PC-3 (cell line): ENCODE results near the gene ASCL2. TPM values are rescaled to one million over a fixed set of nuclear protein-coding genes. Genes with fewer than 3 reads are reported as not detected.

Source experiments
- ATAC-seq: fragments of 200-7000 bp; cut with Tn5 transposase; 2 replicates; pipeline ENCODE4 v1.9.1; 2020; ENCODE audit warnings: mild to moderate bottlenecking, moderate library complexity
- BruUV-seq: library from RNA; stranded (reverse); fragments of 400-500 nt; replicated peaks from 2 replicates; lab custom pipeline; 2021; lab: Mats Ljungman, UMichigan
- CTCF ChIA-PET: fragments of 300-600 bp; sonication (Branson Sonifier 250); formaldehyde crosslinking; loops from one replicate; lab custom pipeline; 2022; ENCODE audit warnings: antibody characterized with exemption; lab: Charles Lee
- POLR2A ChIA-PET: fragments of 300-600 bp; sonication (Branson Sonifier 250); formaldehyde crosslinking; loops from one replicate; lab custom pipeline; 2022; ENCODE audit warnings: antibody characterized with exemption; ENCODE audit not compliant: unreplicated experiment; lab: Charles Lee
- DNase-seq: peaks from one replicate; pipeline ENCODE4 v3.0.0-alpha.2; 2015
- H2AFZ ChIP-seq: fragments of 300-600 bp; sonication (generic); 2 replicates; pipeline ENCODE4 v1.6.0; 2016; ENCODE audit warnings: antibody characterized with exemption, low read length
- H3F3A ChIP-seq: fragments of 300-600 bp; sonication (generic); one replicate; pipeline ENCODE4 v1.6.0; 2017; ENCODE audit warnings: antibody characterized with exemption, low read length, control low read depth, mild to moderate bottlenecking; ENCODE audit not compliant: unreplicated experiment
- H3K27ac ChIP-seq: fragments of 300-600 bp; sonication (generic); 2 replicates; pipeline ENCODE4 v1.5.1; 2016; ENCODE audit warnings: mild to moderate bottlenecking, low read length
- H3K27me3 ChIP-seq: fragments of 300-600 bp; sonication (generic); 2 replicates; pipeline ENCODE4 v1.6.1; 2016; ENCODE audit warnings: low read length, mixed read lengths
- H3K36me3 ChIP-seq: fragments of 300-600 bp; sonication (generic); 2 replicates; pipeline ENCODE4 v1.6.1; 2016; ENCODE audit warnings: low read depth, mixed run types, low read length, mixed read lengths
- H3K4me1 ChIP-seq: fragments of 300-600 bp; sonication (generic); 2 replicates; pipeline ENCODE4 v1.5.1; 2016; ENCODE audit warnings: low read length; ENCODE audit not compliant: insufficient read depth
- H3K4me2 ChIP-seq: fragments of 300-600 bp; sonication (generic); 2 replicates; pipeline ENCODE4 v1.6.0; 2016; ENCODE audit warnings: low read length
- H3K4me3 ChIP-seq: fragments of 300-600 bp; sonication (generic); 2 replicates; pipeline ENCODE4 v1.5.1; 2016; ENCODE audit warnings: mild to moderate bottlenecking, low read length, mixed read lengths
- H3K79me2 ChIP-seq: fragments of 300-600 bp; sonication (generic); 2 replicates; pipeline ENCODE4 v1.6.1; 2017; ENCODE audit warnings: low read length, mixed read lengths
- H3K9ac ChIP-seq: fragments of 300-600 bp; sonication (generic); 2 replicates; pipeline ENCODE4 v1.6.0; 2016; ENCODE audit warnings: mild to moderate bottlenecking, low read length
- H3K9me2 ChIP-seq: fragments of 300-600 bp; sonication (generic); replicated peaks from 2 replicates; pipeline ENCODE4 v1.6.1; 2016; ENCODE audit warnings: mixed run types, low read length, mixed read lengths
- H3K9me3 ChIP-seq: fragments of 300-600 bp; sonication (generic); 2 replicates; pipeline ENCODE4 v1.6.1; 2016; ENCODE audit warnings: low read length, mixed read lengths
- H4K20me1 ChIP-seq: fragments of 300-600 bp; sonication (generic); 2 replicates; pipeline ENCODE4 v1.6.1; 2016; ENCODE audit warnings: low read length, mixed read lengths
- EZH2 ChIP-seq: fragments of 300-600 bp; sonication (generic); IDR thresholded peaks from one replicate; pipeline ENCODE4 v1.6.1; 2017; ENCODE audit warnings: antibody characterized with exemption, mild to moderate bottlenecking, low read length; ENCODE audit not compliant: unreplicated experiment
- EZH2phosphoT487 ChIP-seq: fragments of 300-600 bp; sonication (generic); IDR thresholded peaks from 2 replicates; pipeline ENCODE4 v1.6.1; 2018; ENCODE audit warnings: mild to moderate bottlenecking, antibody characterized with exemption, low read length, borderline replicate concordance
- intact Hi-C: fragments of 100-400 bp; cut with micrococcal nuclease; formaldehyde crosslinking; loops from 2 replicates; pipeline ENCODE4 v1.9.0; 2023
- total RNA-seq: library from RNA; depleted of rRNA; stranded (reverse); fragments of >200 nt; gene quantifications from 2 replicates; pipeline ENCODE4 v1.2.3, GENCODE V29; 2014
- TF ChIP-seq, protein P1 (sequence below): fragments of 300-600 bp; sonication (generic); conservative IDR thresholded peaks from 2 replicates; pipeline ENCODE4 v1.5.1; 2017; ENCODE audit warnings: antibody characterized with exemption, low read depth, mild to moderate bottlenecking, low read length

ASCL2 gene
- total RNA-seq, 1 experiment from 2014 or later = 1.1 TPM

GRCh38 chr11:2249189-2249916 is 21.0 kb downstream of the ASCL2 start:
- no peak for ATAC-seq
- BruUV-seq = no TSS peak
- POLR2A ChIA-PET = no interaction called here

DNA sequence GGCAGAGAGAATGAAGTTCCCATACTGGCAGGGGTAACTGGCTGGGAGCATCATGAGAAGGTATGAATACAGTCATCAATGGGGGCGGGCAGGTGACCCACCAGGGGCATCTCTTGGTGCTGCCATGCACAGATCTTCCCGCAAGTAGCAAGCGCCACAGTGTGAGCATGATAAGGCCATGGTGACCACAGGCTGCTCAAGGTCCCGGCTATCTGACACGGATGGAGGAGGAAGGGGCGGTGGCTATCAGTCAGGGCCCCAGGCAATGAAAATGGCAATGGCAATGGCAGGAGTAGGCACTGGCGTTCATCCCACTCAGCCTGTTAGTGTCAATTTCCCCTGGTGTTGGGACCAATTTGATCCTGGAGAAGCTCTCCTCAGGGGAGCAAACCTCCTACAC is 21.6 kb downstream of the ASCL2 start:
- Histone ChIP-seq H3K79me2 (no peaks in the 10 kb centered on the region), H3K9me3 (no peaks in the 10 kb centered on the region), H3K9me2 (no peaks in the 10 kb centered on the region), H2AFZ (no peak overlapping the region), H4K20me1 (no peaks in the 10 kb centered on the region), H3K27me3 (no peaks in the 10 kb centered on the region), H3K27ac (no peak overlapping the region), H3F3A (no peaks in the 10 kb centered on the region), H3K9ac (no peak overlapping the region), H3K36me3 (no peaks in the 10 kb centered on the region), H3K4me3 (no peak overlapping the region), H3K4me1 (no peaks in the 10 kb centered on the region), H3K4me2 (no peak overlapping the region)
- ATAC-seq (no peak), DNase-seq (no peak)
- ChIA-PET POLR2A (no interaction called here), CTCF (no interaction called here)
- TF ChIP-seq EZH2phosphoT487 (no peak), EZH2 (no peak)
- TF ChIP-seq, protein P1, sequence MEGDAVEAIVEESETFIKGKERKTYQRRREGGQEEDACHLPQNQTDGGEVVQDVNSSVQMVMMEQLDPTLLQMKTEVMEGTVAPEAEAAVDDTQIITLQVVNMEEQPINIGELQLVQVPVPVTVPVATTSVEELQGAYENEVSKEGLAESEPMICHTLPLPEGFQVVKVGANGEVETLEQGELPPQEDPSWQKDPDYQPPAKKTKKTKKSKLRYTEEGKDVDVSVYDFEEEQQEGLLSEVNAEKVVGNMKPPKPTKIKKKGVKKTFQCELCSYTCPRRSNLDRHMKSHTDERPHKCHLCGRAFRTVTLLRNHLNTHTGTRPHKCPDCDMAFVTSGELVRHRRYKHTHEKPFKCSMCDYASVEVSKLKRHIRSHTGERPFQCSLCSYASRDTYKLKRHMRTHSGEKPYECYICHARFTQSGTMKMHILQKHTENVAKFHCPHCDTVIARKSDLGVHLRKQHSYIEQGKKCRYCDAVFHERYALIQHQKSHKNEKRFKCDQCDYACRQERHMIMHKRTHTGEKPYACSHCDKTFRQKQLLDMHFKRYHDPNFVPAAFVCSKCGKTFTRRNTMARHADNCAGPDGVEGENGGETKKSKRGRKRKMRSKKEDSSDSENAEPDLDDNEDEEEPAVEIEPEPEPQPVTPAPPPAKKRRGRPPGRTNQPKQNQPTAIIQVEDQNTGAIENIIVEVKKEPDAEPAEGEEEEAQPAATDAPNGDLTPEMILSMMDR = no peak
- intact Hi-C loops = no loop called here
- BruUV-seq = no TSS peak

More at GRCh38 chr11:2249189-2249916, 21.0 kb downstream of the ASCL2 start:
- intact Hi-C loops = no loop called here
- no peaks in the 10 kb centered on the region for H3K79me2 ChIP-seq
- H3K36me3 ChIP-seq = no peaks in the 10 kb centered on the region
- H3K4me2 ChIP-seq = no peak overlapping the region
- H3K27me3 ChIP-seq = no peaks in the 10 kb centered on the region
- no peaks in the 10 kb centered on the region for H3K9me2 ChIP-seq
- TF ChIP-seq EZH2 (no peak), EZH2phosphoT487 (no peak)
- TF ChIP-seq, protein P1 = no peak
- H2AFZ ChIP-seq = no peak overlapping the region
- CTCF ChIA-PET = no interaction called here
- H3K27ac ChIP-seq = no peak overlapping the region
- no peaks in the 10 kb centered on the region for H3K9me3 ChIP-seq
- H3K4me1 ChIP-seq = no peaks in the 10 kb centered on the region
- H4K20me1 ChIP-seq = no peaks in the 10 kb centered on the region
- H3K4me3 ChIP-seq = no peak overlapping the region
- H3F3A ChIP-seq = no peaks in the 10 kb centered on the region
- H3K9ac ChIP-seq = no peak overlapping the region
- no peak for DNase-seq

- DNase-seq (no peak), ATAC-seq (no peak)
- Histone ChIP-seq H3F3A (no peaks in the 10 kb centered on the region), H3K4me2 (no peak overlapping the region), H4K20me1 (no peaks in the 10 kb centered on the region), H3K9ac (no peak overlapping the region), H3K9me2 (no peaks in the 10 kb centered on the region), H3K4me1 (no peaks in the 10 kb centered on the region), H3K27ac (no peak overlapping the region), H3K9me3 (no peaks in the 10 kb centered on the region), H3K4me3 (no peak overlapping the region), H3K36me3 (no peaks in the 10 kb centered on the region), H3K79me2 (no peaks in the 10 kb centered on the region), H2AFZ (no peak overlapping the region), H3K27me3 (no peaks in the 10 kb centered on the region)
- no peak for TF ChIP-seq EZH2phosphoT487
- TF ChIP-seq, protein P1 = no peak
- no peak for TF ChIP-seq EZH2
- CTCF ChIA-PET = no interaction called here
- POLR2A ChIA-PET = no interaction called here
- no TSS peak for BruUV-seq
- intact Hi-C loops = no loop called here
Measured at GRCh38 chr11:2248242-2248641, 22.1 kb downstream of the ASCL2 start.
